C4-2B (cell line): Measurements from ENCODE around the gene ROR1.

Experiments
- H3K27ac ChIP-seq: fragments of 450-650 bp; 2 replicates; pipeline ENCODE4 v1.5.1; 2017
- ZFX ChIP-seq: fragments of 450-650 bp; IDR thresholded peaks from 2 replicates; pipeline ENCODE4 v1.6.1; 2017
- TF ChIP-seq, protein P1 (sequence below): fragments of 450-650 bp; conservative IDR thresholded peaks from 2 replicates; pipeline ENCODE4 v1.5.1; 2017; ENCODE audit warnings: mild to moderate bottlenecking

Gene ROR1

DNA sequence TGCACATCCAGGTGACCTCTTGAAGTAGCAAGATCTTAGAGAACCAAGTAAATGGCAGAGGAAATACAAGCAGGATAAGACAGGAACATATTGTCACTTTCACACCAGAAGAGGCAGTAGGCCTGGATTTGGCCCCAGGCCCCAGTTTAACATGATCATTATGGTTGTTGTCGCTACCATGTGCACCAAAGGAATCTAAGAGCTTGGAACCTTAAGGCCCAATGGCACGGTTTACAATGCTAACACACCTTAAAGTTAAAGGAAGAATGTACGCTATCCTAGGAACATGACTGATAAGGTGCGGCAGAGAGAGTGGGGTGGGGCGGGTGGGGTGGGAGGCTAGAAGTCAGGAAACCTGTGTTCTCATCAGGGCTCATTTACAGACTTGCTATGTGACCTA lies 147.5 kb downstream of the ROR1 start:
- no peak overlapping the region for H3K27ac ChIP-seq
- TF ChIP-seq, protein P1, sequence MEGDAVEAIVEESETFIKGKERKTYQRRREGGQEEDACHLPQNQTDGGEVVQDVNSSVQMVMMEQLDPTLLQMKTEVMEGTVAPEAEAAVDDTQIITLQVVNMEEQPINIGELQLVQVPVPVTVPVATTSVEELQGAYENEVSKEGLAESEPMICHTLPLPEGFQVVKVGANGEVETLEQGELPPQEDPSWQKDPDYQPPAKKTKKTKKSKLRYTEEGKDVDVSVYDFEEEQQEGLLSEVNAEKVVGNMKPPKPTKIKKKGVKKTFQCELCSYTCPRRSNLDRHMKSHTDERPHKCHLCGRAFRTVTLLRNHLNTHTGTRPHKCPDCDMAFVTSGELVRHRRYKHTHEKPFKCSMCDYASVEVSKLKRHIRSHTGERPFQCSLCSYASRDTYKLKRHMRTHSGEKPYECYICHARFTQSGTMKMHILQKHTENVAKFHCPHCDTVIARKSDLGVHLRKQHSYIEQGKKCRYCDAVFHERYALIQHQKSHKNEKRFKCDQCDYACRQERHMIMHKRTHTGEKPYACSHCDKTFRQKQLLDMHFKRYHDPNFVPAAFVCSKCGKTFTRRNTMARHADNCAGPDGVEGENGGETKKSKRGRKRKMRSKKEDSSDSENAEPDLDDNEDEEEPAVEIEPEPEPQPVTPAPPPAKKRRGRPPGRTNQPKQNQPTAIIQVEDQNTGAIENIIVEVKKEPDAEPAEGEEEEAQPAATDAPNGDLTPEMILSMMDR, result no peak
- no peak for TF ChIP-seq ZFX

DNA sequence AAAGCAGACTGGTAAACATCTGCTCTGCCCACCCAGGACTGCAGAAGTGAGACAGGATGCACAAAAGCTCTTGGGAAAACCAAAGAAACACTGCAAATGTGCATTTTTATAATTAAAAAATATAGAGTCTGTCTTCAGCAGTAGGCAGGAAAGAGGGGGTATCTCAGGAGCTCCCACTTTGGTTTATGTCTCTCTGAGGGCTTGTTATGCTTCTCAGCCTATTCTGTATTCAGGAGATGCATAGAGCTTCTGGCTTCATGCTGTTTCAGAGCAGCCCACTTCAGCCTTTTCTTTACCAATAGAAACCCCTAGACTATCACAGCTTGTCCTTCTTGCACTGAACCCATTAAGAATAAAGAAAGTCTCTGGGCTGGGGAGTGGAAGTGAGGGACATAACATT lies 148.0 kb downstream of the ROR1 start:
- no peak overlapping the region for H3K27ac ChIP-seq

DNA sequence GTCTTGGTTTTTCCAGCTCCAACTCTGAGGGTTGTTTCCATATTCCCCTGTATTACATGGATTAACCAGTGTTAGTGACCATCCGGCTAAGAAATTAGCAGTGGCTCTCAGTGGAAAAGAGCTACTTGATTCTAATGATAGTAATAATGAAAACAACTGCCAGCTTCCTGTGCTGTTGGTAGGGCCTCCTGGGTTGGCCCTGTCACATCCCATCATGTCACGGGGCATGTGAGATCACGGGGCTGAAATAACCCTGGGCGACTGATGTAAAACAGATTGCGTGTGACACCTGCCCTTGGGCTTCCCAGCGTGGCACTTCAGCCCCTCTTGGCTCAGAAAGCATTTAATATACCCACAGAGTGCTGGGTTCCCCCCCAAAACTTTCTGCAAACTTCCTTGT lies 149.0 kb downstream of the ROR1 start:
- no peak overlapping the region for H3K27ac ChIP-seq
- TF ChIP-seq, protein P1, result no peak
- TF ChIP-seq ZFX, result no peak

More for the DNA sequence above, 148.0 kb downstream of the ROR1 start:
- TF ChIP-seq, protein P1, result no peak
- no peak for TF ChIP-seq ZFX

DNA sequence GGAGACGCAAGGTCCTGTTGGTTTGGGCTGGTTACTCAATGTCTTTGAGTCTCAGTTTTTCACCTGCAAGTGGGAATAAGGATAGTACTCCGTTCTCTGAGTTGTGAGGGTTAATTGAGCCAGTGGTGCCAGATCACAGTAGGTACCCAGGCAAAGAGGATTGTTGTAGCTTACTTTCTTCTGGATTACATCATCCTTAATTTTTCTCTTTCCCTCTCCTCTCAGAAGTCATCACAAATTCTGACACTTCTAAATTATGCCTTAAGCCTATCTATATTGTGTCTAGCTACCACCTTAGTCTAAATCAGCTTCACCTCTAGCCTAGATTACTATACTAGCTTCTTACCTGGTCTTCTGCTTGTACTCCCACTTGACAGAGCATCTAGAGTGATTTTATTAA lies 149.5 kb downstream of the ROR1 start:
- TF ChIP-seq, protein P1, result no peak
- TF ChIP-seq ZFX, result no peak
- H3K27ac ChIP-seq, result no peak overlapping the region

DNA sequence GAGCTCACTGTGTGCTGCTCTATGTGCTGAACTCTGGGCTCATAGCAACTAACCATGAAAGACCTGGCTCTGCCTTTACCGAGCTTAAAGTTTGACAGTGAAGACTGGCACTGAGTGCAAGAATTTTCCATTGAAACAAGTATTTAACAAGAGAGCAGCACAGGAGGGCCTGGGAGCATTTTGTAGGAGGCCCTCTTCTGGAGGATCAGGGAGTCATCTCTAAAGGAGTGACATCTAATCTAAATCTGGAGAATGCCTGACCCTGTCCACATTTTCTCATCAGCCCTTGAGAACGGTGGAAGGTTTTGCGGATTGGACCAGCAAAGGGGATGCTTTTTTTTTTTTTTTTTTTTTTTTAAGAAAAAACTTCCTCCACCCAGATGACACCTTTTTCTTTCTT lies 150.8 kb downstream of the ROR1 start:
- H3K27ac ChIP-seq, result no peak overlapping the region
- TF ChIP-seq, protein P1, result 0 out of 2 replicates have a peak, but pooled peaks have one; percentile 11
- TF ChIP-seq ZFX, result no peak

DNA sequence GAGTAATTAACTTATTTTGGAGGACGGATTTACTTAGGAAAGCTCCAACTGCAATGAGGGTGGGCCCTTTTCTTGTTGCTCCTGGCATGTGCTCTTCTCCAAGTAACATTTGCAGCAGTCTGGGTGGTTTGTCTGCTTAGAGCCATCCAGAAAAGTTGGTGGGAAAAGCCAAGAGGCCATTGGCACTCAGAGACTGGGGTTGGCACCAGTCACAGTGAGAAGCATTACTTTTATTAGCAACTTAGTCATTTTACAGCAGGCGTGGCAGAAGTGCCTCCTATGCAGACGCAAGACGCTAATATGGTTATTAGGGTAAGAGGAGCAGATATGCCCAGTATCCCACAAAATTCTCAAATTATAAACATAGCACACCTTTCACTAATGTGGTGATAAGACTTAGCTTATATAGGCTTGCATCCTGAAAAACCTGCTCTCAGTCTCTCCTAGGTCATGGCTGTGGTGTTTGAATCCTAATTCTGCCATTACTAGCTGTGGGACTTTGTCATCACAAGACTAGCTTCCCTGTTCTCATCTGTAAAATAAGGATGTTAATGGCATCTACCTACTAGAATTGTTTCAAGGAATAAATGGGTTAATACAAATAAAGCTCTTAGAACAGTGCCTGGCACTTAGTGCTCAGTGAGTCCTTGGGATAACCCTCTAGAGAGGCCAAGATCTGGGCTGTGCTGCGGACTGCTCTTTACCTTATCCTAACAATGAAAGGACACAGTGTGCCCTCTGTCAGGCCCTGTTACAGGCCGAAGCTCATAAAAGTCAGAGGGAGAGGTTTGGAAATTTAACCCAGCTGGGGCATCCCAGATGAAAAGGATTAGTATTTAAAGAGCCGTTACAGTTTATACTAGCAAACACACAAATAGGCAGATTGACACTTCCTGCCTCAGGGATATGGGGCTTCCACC lies 154.6 kb downstream of the ROR1 start:
- TF ChIP-seq ZFX, result no peak
- TF ChIP-seq, protein P1, result no peak
- peak overlapping the region; percentile 61 for H3K27ac ChIP-seq

DNA sequence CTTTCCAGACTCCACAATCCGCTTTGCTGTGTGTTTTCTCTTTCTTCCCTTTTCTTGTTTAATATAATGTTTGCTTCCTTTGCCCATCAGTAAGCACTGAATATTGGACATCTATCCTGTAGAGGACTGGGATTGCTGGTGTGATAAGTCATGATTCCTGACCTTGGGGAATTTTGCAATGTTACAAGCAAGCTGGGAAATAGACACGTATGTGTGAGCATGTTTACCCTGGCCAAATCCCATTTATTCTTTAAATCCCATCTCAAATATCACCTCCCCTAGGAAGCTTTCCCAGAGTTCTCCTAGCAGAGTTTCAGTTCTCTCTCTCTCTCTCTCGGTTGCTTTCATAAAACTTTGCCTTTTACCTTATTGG lies 155.3 kb downstream of the ROR1 start:
- H3K27ac ChIP-seq, result peak overlapping the region; percentile 61; the same call in 1 of the 2 replicates
- TF ChIP-seq, protein P1, result no peak
- TF ChIP-seq ZFX, result no peak
